Mammary epithelial cell (primary cell): Measurements from ENCODE around the gene SSBP4.

Experiments used
- EZH2 ChIP-seq: IDR thresholded peaks from 2 replicates; pipeline ENCODE4 v1.6.1; 2012; ENCODE audit warnings: low read length, inconsistent platforms, borderline replicate concordance
- TF ChIP-seq, protein P1 (sequence below), 2 donors: IDR thresholded peaks in 1 of 2; conservative IDR thresholded peaks in 1 of 2; 2 replicates each; pipeline ENCODE4 v1.5.1; 2011 to 2012; ENCODE audit warnings: inconsistent platforms in 2 of 2, low read length in 2 of 2, mild to moderate bottlenecking in 2 of 2, control low read depth in 1 of 2, low read depth in 1 of 2; ENCODE audit not compliant: insufficient read depth in 1 of 2; ENCODE audit errors: extremely low read depth in 1 of 2

DNA sequence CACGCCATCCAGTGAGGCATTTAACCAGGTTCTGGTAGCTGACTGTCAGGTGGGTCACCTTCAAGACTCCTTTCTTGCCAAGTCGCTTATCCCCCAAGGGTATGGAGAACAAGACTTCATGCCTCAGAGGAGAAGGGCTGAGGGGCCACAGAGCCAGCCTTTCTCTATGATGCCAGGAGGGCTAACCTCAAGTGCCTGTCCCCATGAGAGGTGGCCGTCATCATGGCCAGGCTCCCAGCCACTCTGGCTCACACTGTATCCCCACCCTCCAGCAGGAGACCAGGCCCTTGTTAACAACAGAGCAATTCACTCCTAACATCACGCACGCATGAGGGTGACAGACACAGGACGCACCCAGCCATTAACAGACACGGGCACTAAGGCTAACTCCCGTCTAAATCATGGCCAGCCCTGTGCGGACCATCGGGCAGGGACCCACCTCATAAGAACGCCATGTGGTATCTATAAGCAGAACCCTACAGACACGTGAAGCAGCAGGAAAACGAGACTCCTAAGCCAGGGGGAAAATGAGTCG lies 57.4 kb downstream of the SSBP4 start:
- TF ChIP-seq, protein P1, sequence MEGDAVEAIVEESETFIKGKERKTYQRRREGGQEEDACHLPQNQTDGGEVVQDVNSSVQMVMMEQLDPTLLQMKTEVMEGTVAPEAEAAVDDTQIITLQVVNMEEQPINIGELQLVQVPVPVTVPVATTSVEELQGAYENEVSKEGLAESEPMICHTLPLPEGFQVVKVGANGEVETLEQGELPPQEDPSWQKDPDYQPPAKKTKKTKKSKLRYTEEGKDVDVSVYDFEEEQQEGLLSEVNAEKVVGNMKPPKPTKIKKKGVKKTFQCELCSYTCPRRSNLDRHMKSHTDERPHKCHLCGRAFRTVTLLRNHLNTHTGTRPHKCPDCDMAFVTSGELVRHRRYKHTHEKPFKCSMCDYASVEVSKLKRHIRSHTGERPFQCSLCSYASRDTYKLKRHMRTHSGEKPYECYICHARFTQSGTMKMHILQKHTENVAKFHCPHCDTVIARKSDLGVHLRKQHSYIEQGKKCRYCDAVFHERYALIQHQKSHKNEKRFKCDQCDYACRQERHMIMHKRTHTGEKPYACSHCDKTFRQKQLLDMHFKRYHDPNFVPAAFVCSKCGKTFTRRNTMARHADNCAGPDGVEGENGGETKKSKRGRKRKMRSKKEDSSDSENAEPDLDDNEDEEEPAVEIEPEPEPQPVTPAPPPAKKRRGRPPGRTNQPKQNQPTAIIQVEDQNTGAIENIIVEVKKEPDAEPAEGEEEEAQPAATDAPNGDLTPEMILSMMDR (conservative IDR thresholded peaks at IDR 0.05 in 1 of 2, IDR thresholded peaks at IDR 0.05 in 1 of 2; ENCODE audit: extremely low read depth in 1 of 2, insufficient read depth in 1 of 2, low read depth in 1 of 2, low read length in 2 of 2): no peak
- no peak for TF ChIP-seq EZH2
